SK-N-SH (cell line): ENCODE measurements around the gene APOM. TPM values are rescaled to one million over a fixed set of nuclear protein-coding genes. Genes with fewer than 3 reads are reported as not detected.

ENCODE experiments used
- CTCF ChIA-PET: fragments of 300-600, 350-600 bp; formaldehyde crosslinking; extraction: SDS; loops from one replicate; lab custom pipeline; 2021; lab: Yijun Ruan, JAX
- POLR2A ChIA-PET: fragments of 350-600 bp; sonication (Branson Sonifier 250); formaldehyde crosslinking; extraction: SDS; loops from one replicate; lab custom pipeline; 2020; ENCODE audit warnings: antibody characterized with exemption, inconsistent platforms; lab: Yijun Ruan, JAX
- DNase-seq: peaks from one replicate; pipeline ENCODE4 v3.0.0; 2012
- H2AFZ ChIP-seq: fragments of 200-600 bp; sonication (generic); 2 replicates; pipeline ENCODE4 v1.8.1; 2016; ENCODE audit warnings: antibody characterized with exemption, mild to moderate bottlenecking, low read depth
- H3F3A ChIP-seq: fragments of 200-600 bp; sonication (generic); replicated peaks from 2 replicates; pipeline ENCODE3; 2016; ENCODE audit warnings: antibody characterized with exemption, mild to moderate bottlenecking; ENCODE audit not compliant: insufficient read depth
- H3K27ac ChIP-seq, 2 experiments: fragments of 200-500 bp in 1 of 2; fragments of 200-600 bp in 1 of 2; sonication (Bioruptor generic) in 1 of 2; sonication (generic), shearing (Covaris generic) in 1 of 2; 2 replicates each; pipeline versions ENCODE4 v1.5.1 to v1.6.1; 2014 to 2016; ENCODE audit warnings: low read depth in 2 of 2, inconsistent platforms in 1 of 2, low read length in 1 of 2, mild to moderate bottlenecking in 1 of 2, mixed read lengths in 1 of 2
- H3K27me3 ChIP-seq: fragments of 200-600 bp; sonication (generic), shearing (Covaris generic); 2 replicates; pipeline ENCODE4 v1.6.1; 2016; ENCODE audit warnings: mixed run types; ENCODE audit not compliant: insufficient read depth
- H3K36me3 ChIP-seq, 2 experiments: fragments of 200-500 bp in 1 of 2; fragments of 200-600 bp in 1 of 2; sonication (Bioruptor generic) in 1 of 2; sonication (generic) in 1 of 2; replicated peaks in 1 of 2; 2 replicates each; pipeline versions ENCODE3 to v1.5.1; 2014 to 2016; ENCODE audit warnings: low read length in 1 of 2, mild to moderate bottlenecking in 1 of 2; ENCODE audit not compliant: insufficient read depth in 2 of 2, control insufficient read depth in 1 of 2
- H3K4me1 ChIP-seq, 2 experiments: fragments of 200-500 bp in 1 of 2; fragments of 200-600 bp in 1 of 2; sonication (Bioruptor generic) in 1 of 2; sonication (generic), shearing (Covaris generic) in 1 of 2; 2 replicates each; pipeline versions ENCODE4 v1.5.1 to v1.6.1; 2014 to 2016; ENCODE audit warnings: low read depth in 1 of 2, low read length in 1 of 2, mixed run types in 1 of 2; ENCODE audit not compliant: insufficient read depth in 2 of 2, control insufficient read depth in 1 of 2
- H3K4me2 ChIP-seq: fragments of 200-600 bp; sonication (generic), shearing (Covaris generic); 2 replicates; pipeline ENCODE4 v1.6.1; 2017; ENCODE audit warnings: mixed run types
- H3K4me3 ChIP-seq, 2 experiments: fragments of 200-500 bp in 1 of 2; fragments of 200-600 bp in 1 of 2; sonication (Bioruptor generic) in 1 of 2; sonication (generic), shearing (Covaris generic) in 1 of 2; 2 replicates each; pipeline versions ENCODE4 v1.5.1 to v1.8.1; 2014 to 2016; ENCODE audit warnings: low read depth in 2 of 2, inconsistent platforms in 1 of 2, low read length in 1 of 2, mild to moderate bottlenecking in 1 of 2, mixed read lengths in 1 of 2, moderate library complexity in 1 of 2
- H3K79me2 ChIP-seq: fragments of 200-600 bp; sonication (generic); 2 replicates; pipeline ENCODE4 v1.8.1; 2017; ENCODE audit warnings: mild to moderate bottlenecking; ENCODE audit not compliant: insufficient read depth
- H3K9ac ChIP-seq: fragments of 200-600 bp; sonication (generic); 2 replicates; pipeline ENCODE4 v1.6.1; 2017; ENCODE audit warnings: mixed run types
- H3K9me2 ChIP-seq: fragments of 200-600 bp; sonication (generic); 2 replicates; pipeline ENCODE4 v1.6.1; 2017; ENCODE audit warnings: mixed run types
- H3K9me3 ChIP-seq: fragments of 200-600 bp; sonication (generic); 2 replicates; pipeline ENCODE4 v1.6.1; 2017; ENCODE audit warnings: mixed run types, mild to moderate bottlenecking, moderate library complexity
- H4K20me1 ChIP-seq: fragments of 200-600 bp; sonication (generic); 2 replicates; pipeline ENCODE4 v1.6.1; 2017; ENCODE audit warnings: mild to moderate bottlenecking, mixed run types; ENCODE audit not compliant: insufficient read depth
- ELF1 ChIP-seq: IDR thresholded peaks from 2 replicates; pipeline ENCODE4 v1.4.0; 2012
- EP300 ChIP-seq, 2 experiments: IDR thresholded peaks; 2 replicates each; pipeline versions ENCODE4 v1.4.0 to v1.6.1; 2012; ENCODE audit warnings: borderline replicate concordance in 1 of 2, low read depth in 1 of 2, low read length in 1 of 2
- FOSL2 ChIP-seq: IDR thresholded peaks from 2 replicates; pipeline ENCODE4 v1.4.0; 2012; ENCODE audit warnings: low read depth, mild to moderate bottlenecking, moderate library complexity, borderline replicate concordance
- FOXJ3 ChIP-seq: sonication (generic); formaldehyde crosslinking; IDR thresholded peaks from 2 replicates; pipeline ENCODE4 v1.5.1; 2020; ENCODE audit warnings: mild to moderate bottlenecking, missing genetic modification reagents
- JUND ChIP-seq: IDR thresholded peaks from 2 replicates; pipeline ENCODE4 v1.4.0; 2012
- MEF2A ChIP-seq: IDR thresholded peaks from 2 replicates; pipeline ENCODE4 v1.4.0; 2012; ENCODE audit warnings: low read depth, borderline replicate concordance
- NFIC ChIP-seq: IDR thresholded peaks from 2 replicates; pipeline ENCODE4 v1.4.0; 2012; ENCODE audit warnings: borderline replicate concordance
- NRF1 ChIP-seq: IDR thresholded peaks from 2 replicates; pipeline ENCODE4 v1.6.1; 2012; ENCODE audit warnings: low read depth, mild to moderate bottlenecking, low read length
- RAD21 ChIP-seq: IDR thresholded peaks from 2 replicates; pipeline ENCODE4 v1.6.1; 2012; ENCODE audit warnings: mild to moderate bottlenecking, low read length
- RCOR1 ChIP-seq: fragments of 150-350 bp; IDR thresholded peaks from 2 replicates; pipeline ENCODE4 v1.6.1; 2017; ENCODE audit warnings: antibody characterized with exemption, low read length
- SMC3 ChIP-seq: IDR thresholded peaks from 2 replicates; pipeline ENCODE4 v1.6.1; 2012; ENCODE audit warnings: low read depth, low read length, improper control_type of control experiment
- TEAD4 ChIP-seq: IDR thresholded peaks from 2 replicates; pipeline ENCODE4 v1.4.0; 2012; ENCODE audit warnings: mild to moderate bottlenecking, borderline replicate concordance; ENCODE audit not compliant: insufficient read depth
- WGBS: methylation state at CpG from one replicate; pipeline ENCODE4 v1.1.6; 2017; ENCODE audit warnings: low lambda C conversion rate; 5-methylcytosine and 5-hydroxymethylcytosine counted together
- polyA plus RNA-seq, 3 experiments: library from polyadenylated mRNA; depleted of rRNA; stranded (reverse); fragments of >200 nt; gene quantifications; 2 replicates each; pipeline ENCODE4 v1.2.3, GENCODE V29; 2012
- TF ChIP-seq, protein P1 (sequence below): IDR thresholded peaks from 2 replicates; pipeline ENCODE4 v1.4.0; 2012; ENCODE audit warnings: low read depth, borderline replicate concordance
- TF ChIP-seq, protein P2 (sequence below): IDR thresholded peaks from 2 replicates; pipeline ENCODE4 v1.4.0; 2012; ENCODE audit warnings: low read depth
- TF ChIP-seq, protein P3 (sequence below): fragments of 200-600 bp; sonication (generic); IDR thresholded peaks from 2 replicates; pipeline ENCODE4 v1.6.1; 2017; ENCODE audit warnings: antibody characterized with exemption, mild to moderate bottlenecking, moderate library complexity

APOM gene
- polyA plus RNA-seq (2012; rRNA removed), result 6.8 and 7.2 TPM in 2 replicates
- polyA plus RNA-seq (2012; cell fraction: cytosol; rRNA removed), result 3.9 and 6.0 TPM in 2 replicates
- 4.1 and 6.1 TPM in 2 replicates for polyA plus RNA-seq (2012; cell fraction: nucleus; rRNA removed)

DNA sequence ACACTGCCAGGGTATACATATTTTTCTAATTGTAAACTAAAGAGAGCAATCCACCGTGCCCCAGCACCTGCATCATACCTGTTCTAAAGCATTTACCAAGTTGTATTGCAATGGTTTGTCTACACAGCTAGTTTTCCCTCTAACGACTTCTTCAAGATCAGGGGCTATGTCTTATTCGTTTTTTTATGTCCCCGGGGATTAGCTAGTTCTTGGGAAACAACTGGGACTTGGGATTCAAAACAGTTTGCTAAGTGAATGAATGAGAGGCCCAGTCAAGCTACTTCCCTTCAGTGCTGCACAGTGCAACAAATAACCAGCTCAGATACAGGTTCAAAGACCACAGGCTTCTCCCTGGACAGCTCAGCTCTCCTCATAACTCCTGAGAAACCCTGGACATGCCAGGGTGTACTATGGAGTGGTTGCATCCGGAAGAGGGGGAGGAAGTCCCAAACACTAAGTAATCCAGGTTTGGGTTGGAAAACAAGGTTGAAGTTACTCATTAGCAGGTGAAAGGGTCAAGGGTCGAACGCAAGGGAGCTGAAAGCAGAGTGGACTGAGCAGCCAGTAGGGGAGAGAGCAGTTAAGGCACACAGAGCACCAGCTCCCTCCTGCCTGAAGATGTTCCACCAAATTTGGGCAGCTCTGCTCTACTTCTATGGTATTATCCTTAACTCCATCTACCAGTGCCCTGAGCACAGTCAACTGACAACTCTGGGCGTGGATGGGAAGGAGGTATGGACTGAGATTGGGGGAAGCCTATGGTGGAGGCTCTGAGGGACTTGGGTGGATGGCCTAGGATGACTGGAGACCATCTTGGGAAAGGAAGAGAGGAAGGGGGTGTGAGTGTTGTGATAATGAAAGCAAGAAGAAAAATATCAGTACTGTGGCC lies at the start of gene APOM:
TSS of gene APOM (plus strand) at position 546 of the 889 bp plus-strand sequence. CDS start at position 619, 73 bp downstream.
- Histone ChIP-seq H3K27ac (no peak within 1 kb of the TSS), H3K4me1 (peaks cover 17 to 29% of the 10 kb centered on the region in 2 experiments), H3F3A (peaks cover 27% of the 10 kb centered on the region), H3K36me3 (peaks cover 3 to 5% of the 10 kb centered on the region in 2 experiments), H3K9me2 (no peaks in the 10 kb centered on the region), H3K79me2 (peaks cover 83% of the 10 kb centered on the region), H3K4me3 (no peak within 1 kb of the TSS), H3K27me3 (no peaks in the 10 kb centered on the region), H3K9ac (no peak within 1 kb of the TSS), H3K4me2 (no peak within 1 kb of the TSS), H3K9me3 (no peaks in the 10 kb centered on the region), H4K20me1 (peaks cover 8% of the 10 kb centered on the region; the same call in 1 of the 2 replicates), H2AFZ (no peak within 1 kb of the TSS)
- ChIA-PET CTCF (interaction anchor here (1.2 kb wide), 1 partner anchor 9 kb away, joined by 3 read pairs; the partner anchor contains the start of gene GPANK1), POLR2A (interaction anchor here (1.0 kb wide), 1 partner anchor 228 kb away, joined by 3 read pairs; no protein-coding TSS in a partner anchor)
- WGBS, result 89% methylated on average over 8 of the region's 8 CpGs
- TF ChIP-seq RAD21, result no peak
- TF ChIP-seq, protein P1, sequence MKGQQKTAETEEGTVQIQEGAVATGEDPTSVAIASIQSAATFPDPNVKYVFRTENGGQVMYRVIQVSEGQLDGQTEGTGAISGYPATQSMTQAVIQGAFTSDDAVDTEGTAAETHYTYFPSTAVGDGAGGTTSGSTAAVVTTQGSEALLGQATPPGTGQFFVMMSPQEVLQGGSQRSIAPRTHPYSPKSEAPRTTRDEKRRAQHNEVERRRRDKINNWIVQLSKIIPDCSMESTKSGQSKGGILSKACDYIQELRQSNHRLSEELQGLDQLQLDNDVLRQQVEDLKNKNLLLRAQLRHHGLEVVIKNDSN, result no peak
- no peak for TF ChIP-seq ELF1
- no peak for TF ChIP-seq EP300 (IDR thresholded peaks at IDR 0.05; ENCODE audit: borderline replicate concordance in 1 of 2, low read depth in 1 of 2, low read length in 1 of 2)
- no peak for TF ChIP-seq TEAD4
- TF ChIP-seq FOXJ3, result no peak
- TF ChIP-seq SMC3, result no peak
- no peak for TF ChIP-seq FOSL2
- TF ChIP-seq NRF1, result no peak
- TF ChIP-seq, protein P2, sequence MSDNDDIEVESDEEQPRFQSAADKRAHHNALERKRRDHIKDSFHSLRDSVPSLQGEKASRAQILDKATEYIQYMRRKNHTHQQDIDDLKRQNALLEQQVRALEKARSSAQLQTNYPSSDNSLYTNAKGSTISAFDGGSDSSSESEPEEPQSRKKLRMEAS, result no peak
- no peak for TF ChIP-seq MEF2A
- no peak for TF ChIP-seq RCOR1
- DNase-seq, result no peak

DNA sequence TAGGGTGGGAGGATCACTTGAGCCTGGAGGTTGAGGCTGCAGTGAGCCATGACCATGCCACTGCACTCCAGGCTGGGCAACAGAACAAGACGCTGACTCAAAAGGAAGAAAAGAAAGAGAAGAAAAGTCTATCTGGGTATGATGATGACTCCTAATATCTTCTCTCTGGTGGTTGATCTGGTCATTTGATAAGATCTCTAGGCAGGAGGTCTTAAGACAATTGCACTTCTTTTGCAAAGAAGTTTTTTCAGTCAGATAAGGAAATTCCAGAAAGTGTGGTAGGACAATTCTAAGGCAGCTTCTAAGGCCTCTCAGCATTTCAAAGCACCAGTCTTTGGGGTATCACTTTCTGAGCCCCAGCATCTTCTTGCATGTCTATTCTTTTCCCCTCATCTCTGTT lies 48.4 kb upstream of the APOM start:
- no peaks in the 10 kb centered on the region for H3K27me3 ChIP-seq
- no peak overlapping the region for H2AFZ ChIP-seq
- CTCF ChIA-PET, result interaction anchor here (1.8 to 1.9 kb wide), 2 partner anchors 9 to 27 kb away, joined by 5 to 12 read pairs; no protein-coding TSS in a partner anchor
- H3K4me2 ChIP-seq, result no peak overlapping the region
- no peaks in the 10 kb centered on the region for H3K9me2 ChIP-seq
- no peak for DNase-seq
- H3K36me3 ChIP-seq, result no peaks in the 10 kb centered on the region
- H3K9me3 ChIP-seq, result no peaks in the 10 kb centered on the region
- no peak overlapping the region for H3K9ac ChIP-seq
- no peaks in the 10 kb centered on the region for H3F3A ChIP-seq
- H3K4me3 ChIP-seq, result no peak overlapping the region
- H3K79me2 ChIP-seq, result no peaks in the 10 kb centered on the region
- H3K4me1 ChIP-seq, result no peaks in the 10 kb centered on the region; a peak in 1 of 4 replicates
- 76% methylated on average over 1 of the region's 1 CpG for WGBS
- no peak overlapping the region for H3K27ac ChIP-seq
- POLR2A ChIA-PET, result interaction anchor here (1.0 kb wide), 1 partner anchor 65 kb away, joined by 6 read pairs; the partner anchor contains the start of gene DDX39B
- TF ChIP-seq, protein P3, sequence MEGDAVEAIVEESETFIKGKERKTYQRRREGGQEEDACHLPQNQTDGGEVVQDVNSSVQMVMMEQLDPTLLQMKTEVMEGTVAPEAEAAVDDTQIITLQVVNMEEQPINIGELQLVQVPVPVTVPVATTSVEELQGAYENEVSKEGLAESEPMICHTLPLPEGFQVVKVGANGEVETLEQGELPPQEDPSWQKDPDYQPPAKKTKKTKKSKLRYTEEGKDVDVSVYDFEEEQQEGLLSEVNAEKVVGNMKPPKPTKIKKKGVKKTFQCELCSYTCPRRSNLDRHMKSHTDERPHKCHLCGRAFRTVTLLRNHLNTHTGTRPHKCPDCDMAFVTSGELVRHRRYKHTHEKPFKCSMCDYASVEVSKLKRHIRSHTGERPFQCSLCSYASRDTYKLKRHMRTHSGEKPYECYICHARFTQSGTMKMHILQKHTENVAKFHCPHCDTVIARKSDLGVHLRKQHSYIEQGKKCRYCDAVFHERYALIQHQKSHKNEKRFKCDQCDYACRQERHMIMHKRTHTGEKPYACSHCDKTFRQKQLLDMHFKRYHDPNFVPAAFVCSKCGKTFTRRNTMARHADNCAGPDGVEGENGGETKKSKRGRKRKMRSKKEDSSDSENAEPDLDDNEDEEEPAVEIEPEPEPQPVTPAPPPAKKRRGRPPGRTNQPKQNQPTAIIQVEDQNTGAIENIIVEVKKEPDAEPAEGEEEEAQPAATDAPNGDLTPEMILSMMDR, result no peak
- TF ChIP-seq NFIC (no peak), SMC3 (no peak), RAD21 (no peak), TEAD4 (no peak), JUND (no peak)
- H4K20me1 ChIP-seq, result no peaks in the 10 kb centered on the region
